Caco-2 (cell line): ENCODE results near the gene TTC16. TPM values are rescaled to one million over a fixed set of nuclear protein-coding genes. Genes with fewer than 3 reads are reported as not detected.

Source experiments
- BruUV-seq: library from RNA; stranded (reverse); fragments of 400-500 nt; replicated peaks from 2 replicates; lab custom pipeline; 2021; lab: Mats Ljungman, UMichigan
- CTCF ChIA-PET: fragments of 300-600 bp; sonication (Branson Sonifier 250); formaldehyde crosslinking; loops from one replicate; lab custom pipeline; 2022; ENCODE audit warnings: antibody characterized with exemption; lab: Charles Lee
- POLR2A ChIA-PET: fragments of 300-600 bp; sonication (Branson Sonifier 250); formaldehyde crosslinking; loops from one replicate; lab custom pipeline; 2022; ENCODE audit warnings: antibody characterized with exemption; lab: Charles Lee
- DNase-seq, 2 experiments: peaks; one replicate each; pipeline versions ENCODE4 v3.0.0 to v3.0.0-alpha.2; 2020 to 2022
- H3K27me3 ChIP-seq: replicated peaks from 2 replicates; pipeline ENCODE4 v1.6.0; 2011; ENCODE audit warnings: low read length; ENCODE audit not compliant: control insufficient read depth, insufficient read depth
- H3K36me3 ChIP-seq: 2 replicates; pipeline ENCODE4 v1.5.1; 2011; ENCODE audit warnings: low read length; ENCODE audit not compliant: control insufficient read depth, insufficient read depth
- H3K4me1 ChIP-seq: fragments of 250-450 bp; sonication (Bioruptor Pico); 2 replicates; pipeline ENCODE4 v1.5.1; 2020; ENCODE audit warnings: mild to moderate bottlenecking
- H3K4me3 ChIP-seq: 2 replicates; pipeline ENCODE4 v1.5.1; 2011; ENCODE audit warnings: low read depth, mild to moderate bottlenecking, control low read depth, low read length
- H3K9me3 ChIP-seq: fragments of 250-450 bp; sonication (Bioruptor Pico); 2 replicates; pipeline ENCODE4 v1.5.1; 2020; ENCODE audit warnings: mild to moderate bottlenecking, moderate library complexity
- H3K27ac Mint-ChIP-seq: one replicate; pipeline ENCODE4 v1.8.0; 2022; ENCODE audit warnings: mixed read lengths; ENCODE audit not compliant: unreplicated experiment
- H3K27me3 Mint-ChIP-seq: one replicate; pipeline ENCODE4 v1.8.0; 2022; ENCODE audit warnings: mixed read lengths; ENCODE audit not compliant: insufficient read depth, unreplicated experiment
- H3K36me3 Mint-ChIP-seq: one replicate; pipeline ENCODE4 v1.8.0; 2022; ENCODE audit warnings: mild to moderate bottlenecking, mixed read lengths; ENCODE audit not compliant: insufficient read depth, unreplicated experiment
- H3K4me1 Mint-ChIP-seq: one replicate; pipeline ENCODE4 v1.8.0; 2022; ENCODE audit warnings: low read depth, mixed read lengths; ENCODE audit not compliant: unreplicated experiment
- H3K4me3 Mint-ChIP-seq: one replicate; pipeline ENCODE4 v1.8.0; 2022; ENCODE audit warnings: mild to moderate bottlenecking, moderate library complexity, mixed read lengths; ENCODE audit not compliant: unreplicated experiment
- H3K9me3 Mint-ChIP-seq: one replicate; pipeline ENCODE4 v1.8.0; 2022; ENCODE audit warnings: mixed read lengths; ENCODE audit not compliant: unreplicated experiment
- CTCF ChIP-seq, 2 experiments: fragments of 200-600 bp in 1 of 2; IDR thresholded peaks; 1 replicate in 1 of 2; 2 replicates in 1 of 2; pipeline versions ENCODE4 v1.5.1 to v1.8.0; 2011 to 2022; ENCODE audit warnings: antibody characterized with exemption in 1 of 2, control low read depth in 1 of 2, inconsistent platforms in 1 of 2, low read depth in 1 of 2, low read length in 1 of 2, mild to moderate bottlenecking in 1 of 2, moderate library complexity in 1 of 2; ENCODE audit not compliant: insufficient read depth in 1 of 2, severe bottlenecking in 1 of 2, unreplicated experiment in 1 of 2
- intact Hi-C: fragments of 100-400 bp; cut with micrococcal nuclease; formaldehyde crosslinking; loops from one replicate; pipeline ENCODE4 v1.10.0; 2022; ENCODE audit not compliant: unreplicated experiment
- total RNA-seq: library from RNA; stranded (reverse); gene quantifications from 2 replicates; pipeline ENCODE4 v1.2.3, GENCODE V29; 2022

Gene TTC16
- total RNA-seq, 1 experiment from 2014 or later, result not detected

- no peaks in the 10 kb centered on the region for H3K27me3 ChIP-seq
- ChIA-PET CTCF (no interaction called here), POLR2A (no interaction called here)
- no peaks in the 10 kb centered on the region for H3K36me3 ChIP-seq
- no peaks in the 10 kb centered on the region for H3K27me3 Mint-ChIP-seq
- intact Hi-C loops, result no loop called here
- no peak overlapping the region for H3K4me3 Mint-ChIP-seq
- H3K9me3 Mint-ChIP-seq, result no peaks in the 10 kb centered on the region
- no TSS peak for BruUV-seq
- no peak for TF ChIP-seq CTCF (IDR thresholded peaks at IDR 0.05; ENCODE audit: insufficient read depth in 1 of 2, low read depth in 1 of 2, low read length in 1 of 2, severe bottlenecking in 1 of 2, unreplicated experiment in 1 of 2)
- H3K9me3 ChIP-seq, result no peaks in the 10 kb centered on the region
- no peaks in the 10 kb centered on the region for H3K4me1 Mint-ChIP-seq
- H3K36me3 Mint-ChIP-seq, result peaks cover 7% of the 10 kb centered on the region
- no peak overlapping the region for H3K4me3 ChIP-seq
- no peak overlapping the region for H3K27ac Mint-ChIP-seq
- DNase-seq, result no peak
- no peaks in the 10 kb centered on the region for H3K4me1 ChIP-seq
Measured at GRCh38 chr9:127730799-127731410, 15.0 kb downstream of the TTC16 start.

- POLR2A ChIA-PET, result no interaction called here
- Mint-ChIP-seq H3K4me3 (no peak overlapping the region), H3K27me3 (peaks cover 4% of the 10 kb centered on the region), H3K27ac (no peak overlapping the region), H3K9me3 (no peaks in the 10 kb centered on the region), H3K4me1 (no peaks in the 10 kb centered on the region), H3K36me3 (peaks cover 7% of the 10 kb centered on the region)
- no peaks in the 10 kb centered on the region for H3K9me3 ChIP-seq
- no TSS peak for BruUV-seq
- no peak overlapping the region for H3K4me3 ChIP-seq
- DNase-seq, result no peak
- no peak for TF ChIP-seq CTCF (IDR thresholded peaks at IDR 0.05; ENCODE audit: insufficient read depth in 1 of 2, low read depth in 1 of 2, low read length in 1 of 2, severe bottlenecking in 1 of 2, unreplicated experiment in 1 of 2)
- intact Hi-C loops, result no loop called here
- no peaks in the 10 kb centered on the region for H3K4me1 ChIP-seq
- CTCF ChIA-PET, result no interaction called here
- H3K36me3 ChIP-seq, result no peaks in the 10 kb centered on the region
- H3K27me3 ChIP-seq, result no peaks in the 10 kb centered on the region
Measured at GRCh38 chr9:127731938-127732337, 16.1 kb downstream of the TTC16 start.

- no peak for DNase-seq
Measured at GRCh38 chr9:127732444-127732843, 16.6 kb downstream of the TTC16 start.

More at GRCh38 chr9:127732444-127732843, 16.6 kb downstream of the TTC16 start:
- Histone ChIP-seq H3K36me3 (no peaks in the 10 kb centered on the region), H3K4me3 (no peak overlapping the region), H3K4me1 (no peaks in the 10 kb centered on the region), H3K27me3 (no peaks in the 10 kb centered on the region), H3K9me3 (no peaks in the 10 kb centered on the region)
- intact Hi-C loops, result no loop called here
- ChIA-PET CTCF (no interaction called here), POLR2A (no interaction called here)
- Mint-ChIP-seq H3K27ac (no peak overlapping the region), H3K4me1 (no peaks in the 10 kb centered on the region), H3K4me3 (no peak overlapping the region), H3K36me3 (peaks cover 7% of the 10 kb centered on the region), H3K9me3 (no peaks in the 10 kb centered on the region), H3K27me3 (peaks cover 4% of the 10 kb centered on the region)
- no TSS peak for BruUV-seq
- no peak for TF ChIP-seq CTCF (IDR thresholded peaks at IDR 0.05; ENCODE audit: insufficient read depth in 1 of 2, low read depth in 1 of 2, low read length in 1 of 2, severe bottlenecking in 1 of 2, unreplicated experiment in 1 of 2)
